Measurements from ENCODE around the gene RAB11B.

- TF ChIP-seq HDGF (IDR thresholded peaks at IDR 0.05; ENCODE audit: borderline replicate concordance) = no peak
- TF ChIP-seq FOXA1 (IDR thresholded peaks at IDR 0.05) = no peak
- no peak for TF ChIP-seq SP1 (IDR thresholded peaks at IDR 0.05)
- TF ChIP-seq BHLHE40 (IDR thresholded peaks at IDR 0.05; ENCODE audit: borderline replicate concordance) = no peak
Observed at GRCh38 chr19:8343483-8343844, 46.7 kb upstream of the RAB11B start.
